Liver (tissue), 9 donors: ENCODE data around the gene SRSF12. TPM values are rescaled to one million over a fixed set of nuclear protein-coding genes. Genes with fewer than 3 reads are reported as not detected.

Source experiments
- DNase-seq: peaks from one replicate; pipeline ENCODE4 v3.0.0-alpha.2; 2017; ENCODE audit warnings: low spot score
- H3K27ac ChIP-seq, 2 donors: one replicate each; pipeline ENCODE4 v1.7.0; 2013; ENCODE audit warnings: inconsistent platforms in 2 of 2, low read length in 2 of 2, control low read depth in 1 of 2, low read depth in 1 of 2, mild to moderate bottlenecking in 1 of 2
- H3K27me3 ChIP-seq, 4 donors: one replicate each; pipeline versions ENCODE4 v1.6.1 to v1.7.0; 2013; ENCODE audit warnings: low read length in 3 of 4, inconsistent platforms in 1 of 4, mild to moderate bottlenecking in 1 of 4, moderate library complexity in 1 of 4; ENCODE audit not compliant: control insufficient read depth in 4 of 4, insufficient read depth in 4 of 4
- H3K36me3 ChIP-seq, 4 donors: one replicate each; pipeline versions ENCODE4 v1.6.1 to v1.7.0; 2013; ENCODE audit warnings: low read length in 3 of 4, mild to moderate bottlenecking in 3 of 4, low read depth in 1 of 4, moderate library complexity in 1 of 4; ENCODE audit not compliant: control insufficient read depth in 4 of 4, insufficient read depth in 3 of 4
- H3K4me1 ChIP-seq, 4 donors: one replicate each; pipeline versions ENCODE4 v1.6.1 to v1.7.0; 2013; ENCODE audit warnings: low read length in 3 of 4, mild to moderate bottlenecking in 3 of 4, moderate library complexity in 1 of 4; ENCODE audit not compliant: control insufficient read depth in 4 of 4, insufficient read depth in 4 of 4
- H3K4me3 ChIP-seq, 3 donors: one replicate each; pipeline versions ENCODE4 v1.6.1 to v1.7.0; 2013; ENCODE audit warnings: low read length in 3 of 3, control low read depth in 1 of 3, low read depth in 1 of 3, mild to moderate bottlenecking in 1 of 3
- H3K9ac ChIP-seq, 2 donors: one replicate each; pipeline ENCODE4 v1.7.0; 2013; ENCODE audit warnings: low read length in 2 of 2, mild to moderate bottlenecking in 2 of 2, moderate library complexity in 2 of 2, control low read depth in 1 of 2, low read depth in 1 of 2
- H3K9me3 ChIP-seq, 4 donors: one replicate each; pipeline versions ENCODE4 v1.6.1 to v1.7.0; 2013; ENCODE audit warnings: low read length in 3 of 4; ENCODE audit not compliant: control insufficient read depth in 4 of 4
- ATF3 ChIP-seq: IDR thresholded peaks from 2 replicates; pipeline ENCODE4 v1.6.1; 2016; ENCODE audit warnings: antibody characterized with exemption
- EGR1 ChIP-seq, 2 donors: IDR thresholded peaks; 2 replicates each; pipeline ENCODE4 v1.6.1; 2016 to 2018; ENCODE audit warnings: antibody characterized with exemption in 2 of 2, low read depth in 2 of 2
- FOXA1 ChIP-seq: IDR thresholded peaks from 2 replicates; pipeline ENCODE4 v1.6.1; 2016; ENCODE audit warnings: antibody characterized with exemption
- HNF4A ChIP-seq, 2 donors: conservative IDR thresholded peaks; 2 replicates each; pipeline ENCODE4 v1.6.1; 2016; ENCODE audit warnings: antibody characterized with exemption in 2 of 2, mild to moderate bottlenecking in 2 of 2
- HNF4G ChIP-seq: IDR thresholded peaks from 2 replicates; pipeline ENCODE4 v1.6.1; 2016; ENCODE audit warnings: antibody characterized with exemption
- MAX ChIP-seq: IDR thresholded peaks from 2 replicates; pipeline ENCODE4 v1.6.1; 2016; ENCODE audit warnings: antibody characterized with exemption
- NR2F2 ChIP-seq: IDR thresholded peaks from 2 replicates; pipeline ENCODE4 v1.6.1; 2016; ENCODE audit warnings: antibody characterized with exemption
- RAD21 ChIP-seq, 2 donors: IDR thresholded peaks; 2 replicates each; pipeline ENCODE4 v1.6.1; 2016; ENCODE audit warnings: antibody characterized with exemption in 2 of 2, mild to moderate bottlenecking in 2 of 2
- REST ChIP-seq: IDR thresholded peaks from 2 replicates; pipeline ENCODE4 v1.6.1; 2016; ENCODE audit warnings: antibody characterized with exemption, mild to moderate bottlenecking
- RXRA ChIP-seq, 2 donors: IDR thresholded peaks; 2 replicates each; pipeline ENCODE4 v1.6.1; 2017 to 2018; ENCODE audit warnings: antibody characterized with exemption in 2 of 2, mild to moderate bottlenecking in 1 of 2
- SP1 ChIP-seq: IDR thresholded peaks from 2 replicates; pipeline ENCODE4 v1.6.1; 2018; ENCODE audit warnings: antibody characterized with exemption, mild to moderate bottlenecking
- TAF1 ChIP-seq: conservative IDR thresholded peaks from 2 replicates; pipeline ENCODE4 v1.6.1; 2016; ENCODE audit warnings: antibody characterized with exemption, mild to moderate bottlenecking
- ZBTB33 ChIP-seq: IDR thresholded peaks from 2 replicates; pipeline ENCODE4 v1.6.1; 2016; ENCODE audit warnings: antibody characterized with exemption
- WGBS: extraction: QIAGEN DNeasy Blood & Tissue Kit; methylation state at CpG from one replicate; pipeline ENCODE4 v1.1.7; 2013; 5-methylcytosine and 5-hydroxymethylcytosine counted together
- polyA plus RNA-seq, 2 donors: library from polyadenylated mRNA; stranded (reverse) in 1 of 2; unstranded in 1 of 2; fragments of 200-250 nt in 1 of 2; fragments of >200 nt in 1 of 2; fragmentation: Nextera tagmentation in 1 of 2; extraction: Ambion mirVana in 1 of 2; gene quantifications; one replicate each; pipeline versions ENCODE4 v1.2.1 to v1.2.3, GENCODE V29; 2013 to 2015
- total RNA-seq, 2 donors: library from RNA; depleted of rRNA; stranded (reverse); fragments of >200 nt; gene quantifications; one replicate each; pipeline ENCODE4 v1.2.3, GENCODE V29; 2014
- donor health status: healthy.
- donor health status: healthy.
- donor health status: healthy.
- donor health status: healthy.
- donor health status: healthy.

The SRSF12 gene
- total and polyA plus RNA-seq, 4 donors, result 0.17 to 1.0 (median 0.39) TPM

GRCh38 chr6:89057759-89058158 lies 60.1 kb downstream of the SRSF12 start:
- Histone ChIP-seq H3K4me1 (no peaks in the 10 kb centered on the region), H3K9ac (no peak overlapping the region), H3K4me3 (no peak overlapping the region), H3K27ac (no peak overlapping the region), H3K9me3 (no peaks in the 10 kb centered on the region), H3K27me3 (no peaks in the 10 kb centered on the region), H3K36me3 (no peaks in the 10 kb centered on the region)
- 91% methylated on average over 2 of the region's 2 CpGs for WGBS
- no peak for TF ChIP-seq RXRA (IDR thresholded peaks at IDR 0.05)
- no peak for TF ChIP-seq RAD21 (IDR thresholded peaks at IDR 0.05)
- no peak for TF ChIP-seq ATF3
- no peak for TF ChIP-seq HNF4A (conservative IDR thresholded peaks at IDR 0.05)
- TF ChIP-seq SP1, result no peak
- TF ChIP-seq HNF4G, result no peak
- no peak for TF ChIP-seq TAF1
- TF ChIP-seq NR2F2, result no peak
- TF ChIP-seq EGR1 (IDR thresholded peaks at IDR 0.05; ENCODE audit: low read depth in 2 of 2), result no peak
- TF ChIP-seq ZBTB33, result no peak
- TF ChIP-seq REST, result no peak
- no peak for TF ChIP-seq MAX
- DNase-seq, result no peak

GRCh38 chr6:89054208-89054607 lies 63.7 kb downstream of the SRSF12 start:
- no peak overlapping the region for H3K4me3 ChIP-seq
- peaks cover 4 to 13% (median 7%) of the 10 kb centered on the region in 4 donors for H3K4me1 ChIP-seq
- no peaks in the 10 kb centered on the region for H3K36me3 ChIP-seq
- H3K9me3 ChIP-seq, result no peaks in the 10 kb centered on the region
- no peak overlapping the region for H3K27ac ChIP-seq
- no peak for TF ChIP-seq FOXA1
- TF ChIP-seq EGR1 (IDR thresholded peaks at IDR 0.05; ENCODE audit: low read depth in 2 of 2), result no peak
- no peak for TF ChIP-seq HNF4A (conservative IDR thresholded peaks at IDR 0.05)
- no peak for TF ChIP-seq REST
- WGBS, result 96% methylated on average over 4 of the region's 4 CpGs
- no peak overlapping the region for H3K9ac ChIP-seq
- no peaks in the 10 kb centered on the region for H3K27me3 ChIP-seq
- DNase-seq, result no peak
